ENCODE measurements around the gene DSCAM.

DNA sequence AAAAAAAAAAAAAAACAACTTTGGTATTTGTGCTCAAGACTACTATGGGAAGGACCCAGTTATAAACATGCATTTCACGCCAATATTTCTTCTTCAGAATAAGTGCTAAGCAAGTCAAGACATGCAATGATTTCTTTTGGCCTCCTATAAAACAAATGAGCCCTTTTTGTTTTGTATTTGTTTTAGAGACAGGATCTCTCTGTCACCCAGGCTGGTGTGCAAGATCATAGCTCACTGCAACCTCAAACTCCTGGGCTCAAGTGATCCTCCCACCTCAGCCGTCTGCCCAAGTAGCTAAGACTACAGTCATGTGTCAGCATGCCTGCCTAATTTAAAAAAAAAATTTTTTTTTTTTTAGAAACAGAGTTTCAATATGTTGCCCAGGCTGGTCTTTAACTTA is 631.0 kb downstream of the DSCAM start:
- TF ChIP-seq EP300 (IDR thresholded peaks at IDR 0.05; ENCODE audit: borderline replicate concordance): no peak
- no peak for TF ChIP-seq MAX (IDR thresholded peaks at IDR 0.05)
- no peak for TF ChIP-seq ZBTB7A (IDR thresholded peaks at IDR 0.05; ENCODE audit: low read depth)
- no peak for TF ChIP-seq TAF1 (IDR thresholded peaks at IDR 0.05; ENCODE audit: low read depth)
- TF ChIP-seq CREB1 (IDR thresholded peaks at IDR 0.05; ENCODE audit: low read depth): no peak
- no peak for TF ChIP-seq YY1 (IDR thresholded peaks at IDR 0.05; ENCODE audit: low read depth)
- TF ChIP-seq RAD21 (IDR thresholded peaks at IDR 0.05; ENCODE audit: low read depth): no peak
- TF ChIP-seq CEBPB (IDR thresholded peaks at IDR 0.05): no peak
- TF ChIP-seq NFIC (IDR thresholded peaks at IDR 0.05): no peak
- TF ChIP-seq FOXM1 (IDR thresholded peaks at IDR 0.05; ENCODE audit: borderline replicate concordance, low read depth): no peak
- TF ChIP-seq, protein P1, sequence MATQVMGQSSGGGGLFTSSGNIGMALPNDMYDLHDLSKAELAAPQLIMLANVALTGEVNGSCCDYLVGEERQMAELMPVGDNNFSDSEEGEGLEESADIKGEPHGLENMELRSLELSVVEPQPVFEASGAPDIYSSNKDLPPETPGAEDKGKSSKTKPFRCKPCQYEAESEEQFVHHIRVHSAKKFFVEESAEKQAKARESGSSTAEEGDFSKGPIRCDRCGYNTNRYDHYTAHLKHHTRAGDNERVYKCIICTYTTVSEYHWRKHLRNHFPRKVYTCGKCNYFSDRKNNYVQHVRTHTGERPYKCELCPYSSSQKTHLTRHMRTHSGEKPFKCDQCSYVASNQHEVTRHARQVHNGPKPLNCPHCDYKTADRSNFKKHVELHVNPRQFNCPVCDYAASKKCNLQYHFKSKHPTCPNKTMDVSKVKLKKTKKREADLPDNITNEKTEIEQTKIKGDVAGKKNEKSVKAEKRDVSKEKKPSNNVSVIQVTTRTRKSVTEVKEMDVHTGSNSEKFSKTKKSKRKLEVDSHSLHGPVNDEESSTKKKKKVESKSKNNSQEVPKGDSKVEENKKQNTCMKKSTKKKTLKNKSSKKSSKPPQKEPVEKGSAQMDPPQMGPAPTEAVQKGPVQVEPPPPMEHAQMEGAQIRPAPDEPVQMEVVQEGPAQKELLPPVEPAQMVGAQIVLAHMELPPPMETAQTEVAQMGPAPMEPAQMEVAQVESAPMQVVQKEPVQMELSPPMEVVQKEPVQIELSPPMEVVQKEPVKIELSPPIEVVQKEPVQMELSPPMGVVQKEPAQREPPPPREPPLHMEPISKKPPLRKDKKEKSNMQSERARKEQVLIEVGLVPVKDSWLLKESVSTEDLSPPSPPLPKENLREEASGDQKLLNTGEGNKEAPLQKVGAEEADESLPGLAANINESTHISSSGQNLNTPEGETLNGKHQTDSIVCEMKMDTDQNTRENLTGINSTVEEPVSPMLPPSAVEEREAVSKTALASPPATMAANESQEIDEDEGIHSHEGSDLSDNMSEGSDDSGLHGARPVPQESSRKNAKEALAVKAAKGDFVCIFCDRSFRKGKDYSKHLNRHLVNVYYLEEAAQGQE (IDR thresholded peaks at IDR 0.05; ENCODE audit: low read depth): no peak
- no peak for TF ChIP-seq EGR1 (IDR thresholded peaks at IDR 0.05)
- TF ChIP-seq TEAD4 (IDR thresholded peaks at IDR 0.05): no peak

Measured in Ishikawa (cell line).